NCI-H460 (cell line): ENCODE results near the gene FA2H. TPM values are rescaled to one million over a fixed set of nuclear protein-coding genes. Genes with fewer than 3 reads are reported as not detected.
"Not testable (repeated sequence)": the region's sequence is repeated elsewhere in the genome, so short reads cannot be mapped to it uniquely, and the experiment has no call there.

Source experiments
- DNase-seq: peaks from one replicate; pipeline ENCODE4 v3.0.0-alpha.2; 2016; ENCODE audit warnings: low read depth; ENCODE audit errors: extremely low read depth
- polyA plus RNA-seq: library from polyadenylated mRNA; depleted of rRNA; stranded (reverse); fragments of >200 nt; gene quantifications from 2 replicates; pipeline ENCODE4 v1.2.3, GENCODE V29; 2014; cell fraction: nucleus; rRNA removed
- total RNA-seq: library from RNA; depleted of rRNA; stranded (reverse); fragments of >200 nt; shearing (Covaris generic); gene quantifications from 2 replicates; pipeline ENCODE4 v1.2.3, GENCODE V29; 2014; rRNA removed

Gene FA2H, protein sequence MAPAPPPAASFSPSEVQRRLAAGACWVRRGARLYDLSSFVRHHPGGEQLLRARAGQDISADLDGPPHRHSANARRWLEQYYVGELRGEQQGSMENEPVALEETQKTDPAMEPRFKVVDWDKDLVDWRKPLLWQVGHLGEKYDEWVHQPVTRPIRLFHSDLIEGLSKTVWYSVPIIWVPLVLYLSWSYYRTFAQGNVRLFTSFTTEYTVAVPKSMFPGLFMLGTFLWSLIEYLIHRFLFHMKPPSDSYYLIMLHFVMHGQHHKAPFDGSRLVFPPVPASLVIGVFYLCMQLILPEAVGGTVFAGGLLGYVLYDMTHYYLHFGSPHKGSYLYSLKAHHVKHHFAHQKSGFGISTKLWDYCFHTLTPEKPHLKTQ
- total RNA-seq, result 0.45 and 0.98 TPM in 2 replicates
- polyA plus RNA-seq, result 0.12 and 1.2 TPM in 2 replicates

DNA sequence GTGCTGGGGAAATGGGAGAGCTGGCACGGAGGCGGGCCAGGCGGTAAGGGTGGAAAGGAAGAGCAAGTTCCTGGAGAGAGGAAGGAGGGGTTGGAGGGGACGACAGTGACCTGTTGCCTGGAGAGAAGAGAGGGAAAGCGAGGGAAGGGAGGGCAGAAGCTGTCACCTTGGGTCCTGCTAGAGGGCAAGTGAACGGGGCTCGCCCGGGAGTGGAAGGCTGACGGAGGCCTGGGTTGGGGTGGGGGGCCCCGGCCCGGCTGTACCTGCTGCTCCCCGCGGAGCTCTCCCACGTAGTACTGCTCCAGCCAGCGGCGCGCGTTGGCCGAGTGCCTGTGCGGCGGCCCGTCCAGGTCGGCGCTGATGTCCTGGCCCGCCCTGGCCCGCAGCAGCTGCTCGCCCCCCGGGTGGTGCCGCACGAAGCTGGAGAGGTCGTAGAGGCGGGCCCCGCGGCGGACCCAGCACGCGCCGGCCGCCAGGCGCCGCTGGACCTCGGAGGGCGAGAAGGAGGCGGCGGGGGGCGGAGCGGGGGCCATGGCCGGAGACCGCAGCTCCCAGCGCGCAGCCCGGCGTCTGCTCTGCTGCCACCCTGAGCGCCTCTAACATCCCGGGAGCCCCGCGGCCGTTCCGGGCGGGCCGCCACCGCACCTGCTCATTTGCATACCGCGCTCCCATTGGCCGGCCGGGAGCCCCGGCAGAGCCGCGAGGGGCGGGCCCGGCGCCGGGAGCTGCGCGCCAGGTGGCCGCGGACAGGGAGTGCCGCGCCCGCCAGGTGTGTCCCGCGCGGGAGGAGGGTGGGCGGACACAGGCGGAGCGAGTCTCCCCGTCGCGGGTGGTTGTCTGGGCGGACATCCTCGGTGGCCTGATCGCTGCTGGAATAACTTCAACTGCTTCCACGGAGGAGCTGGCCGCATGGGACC lies at the start of gene FA2H:
TSS of gene FA2H (minus strand) at position 598 of the 917 bp plus-strand sequence. CDS start at position 533, 65 bp downstream.
- DNase-seq, result peak; percentile 68

DNA sequence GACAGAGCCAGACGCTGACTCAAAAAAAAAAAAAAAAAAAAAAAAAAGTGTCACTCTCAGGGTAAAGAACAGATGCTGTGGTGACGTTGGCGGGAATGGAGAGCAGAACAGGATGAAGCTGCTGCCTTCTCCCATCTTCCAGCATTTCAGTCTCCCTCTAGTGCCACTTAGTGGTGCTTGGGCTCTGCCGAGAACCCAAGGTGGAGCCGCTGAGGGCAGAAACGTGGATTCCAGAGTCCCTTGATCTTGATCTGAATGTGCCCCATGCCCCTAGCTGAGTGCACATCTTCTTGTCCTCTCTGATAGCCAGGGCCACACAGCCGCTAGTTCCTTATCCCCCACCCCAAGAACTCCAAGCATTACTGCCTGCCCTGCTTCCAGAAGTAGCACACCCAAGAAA lies 43.2 kb upstream of the FA2H start:
- DNase-seq, result no peak

DNA sequence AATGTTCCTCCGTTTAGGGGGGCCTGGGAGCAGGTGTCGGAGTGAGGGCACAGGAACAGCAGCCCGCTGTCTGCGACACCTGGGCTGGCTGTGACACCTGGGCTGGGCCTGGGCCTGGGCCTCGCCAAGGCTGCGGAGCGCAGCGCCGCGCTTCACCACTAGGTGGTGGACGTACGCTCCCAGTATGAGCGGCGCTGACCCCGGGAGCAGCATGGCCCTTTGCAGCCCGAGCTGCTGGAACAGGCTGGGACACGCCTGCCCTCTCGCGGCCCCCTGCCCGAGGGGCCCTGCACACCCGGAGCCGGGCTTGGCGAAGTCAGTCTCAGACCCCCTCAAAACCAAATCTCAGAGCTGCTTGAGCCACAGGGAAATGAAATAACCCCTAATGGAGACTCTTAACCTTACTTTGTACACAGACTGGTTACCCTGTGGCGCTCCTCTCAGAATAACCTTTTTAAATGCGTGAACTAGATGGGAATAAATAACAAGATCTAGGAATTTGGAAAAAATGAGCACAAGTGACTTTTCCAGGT lies 38.6 kb upstream of the FA2H start:
- DNase-seq, result peak; percentile 74

DNA sequence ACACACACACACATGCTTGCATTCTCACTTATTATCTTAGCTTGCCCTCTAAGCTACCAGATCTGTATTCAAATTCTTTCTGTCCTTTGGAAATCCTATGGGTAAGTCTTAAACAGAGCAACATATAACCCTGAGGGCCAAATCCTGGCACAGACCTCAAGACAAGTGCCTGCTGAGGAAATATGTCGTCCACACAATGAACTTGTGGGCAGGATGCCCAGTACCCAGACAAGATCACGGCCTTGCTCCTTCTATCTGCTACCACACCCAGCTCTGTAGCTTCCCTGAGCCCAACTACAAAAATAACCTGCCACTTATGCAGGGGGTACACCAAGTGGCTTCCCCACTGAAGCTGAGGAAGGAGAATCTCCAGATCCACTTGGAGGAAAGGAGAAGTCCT lies 37.3 kb upstream of the FA2H start:
- no peak for DNase-seq

DNA sequence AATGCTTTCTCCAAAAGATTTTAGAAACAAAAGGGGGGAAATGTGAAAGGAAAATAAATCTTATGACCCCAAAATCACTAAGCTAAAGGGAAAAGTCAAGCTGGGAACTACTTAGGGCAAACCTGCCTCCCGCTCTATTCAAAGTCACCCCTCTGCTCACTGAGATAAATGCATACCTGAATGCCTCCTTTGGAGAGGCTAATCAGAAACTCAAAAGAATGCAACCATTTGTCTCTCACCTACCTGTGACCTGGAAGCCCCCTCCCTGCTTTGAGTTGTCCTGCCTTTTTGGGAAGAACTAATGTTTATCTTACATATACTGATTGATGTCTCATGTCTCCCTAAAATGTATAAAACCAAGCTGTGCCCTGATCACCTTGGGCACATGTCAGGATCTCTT lies 36.6 kb upstream of the FA2H start:
- not testable (repeated sequence) for DNase-seq

DNA sequence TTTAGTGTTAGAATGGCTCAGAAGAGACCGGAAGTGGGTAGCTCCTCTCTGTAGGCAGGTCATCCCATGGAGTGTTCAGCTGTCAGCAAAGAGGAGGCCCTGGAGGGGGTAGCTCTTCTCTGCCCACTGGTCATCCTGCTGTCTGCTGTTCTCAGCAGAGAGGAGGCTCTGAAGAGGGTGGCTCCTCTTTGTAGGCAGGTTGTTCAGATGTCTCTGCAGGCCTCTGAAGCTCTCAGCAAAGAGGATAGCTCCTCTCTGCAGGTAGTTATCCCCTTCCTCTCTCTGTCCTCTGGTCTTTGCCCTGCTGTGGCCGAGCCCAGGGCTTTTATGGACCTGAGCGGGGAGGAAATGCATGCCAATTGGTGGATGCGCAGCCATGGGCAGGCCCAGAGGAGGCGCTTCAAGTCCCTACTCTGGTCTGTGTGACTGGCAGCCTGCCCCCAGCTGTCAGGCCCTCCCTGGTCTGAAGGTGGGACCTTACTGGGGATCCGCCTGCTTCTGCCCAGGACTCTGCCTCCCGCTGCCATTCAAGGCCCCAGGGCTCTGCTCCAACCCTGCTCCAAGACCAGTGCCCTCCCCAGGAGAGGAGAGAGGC lies 32.5 kb upstream of the FA2H start:
- DNase-seq, result no peak

DNA sequence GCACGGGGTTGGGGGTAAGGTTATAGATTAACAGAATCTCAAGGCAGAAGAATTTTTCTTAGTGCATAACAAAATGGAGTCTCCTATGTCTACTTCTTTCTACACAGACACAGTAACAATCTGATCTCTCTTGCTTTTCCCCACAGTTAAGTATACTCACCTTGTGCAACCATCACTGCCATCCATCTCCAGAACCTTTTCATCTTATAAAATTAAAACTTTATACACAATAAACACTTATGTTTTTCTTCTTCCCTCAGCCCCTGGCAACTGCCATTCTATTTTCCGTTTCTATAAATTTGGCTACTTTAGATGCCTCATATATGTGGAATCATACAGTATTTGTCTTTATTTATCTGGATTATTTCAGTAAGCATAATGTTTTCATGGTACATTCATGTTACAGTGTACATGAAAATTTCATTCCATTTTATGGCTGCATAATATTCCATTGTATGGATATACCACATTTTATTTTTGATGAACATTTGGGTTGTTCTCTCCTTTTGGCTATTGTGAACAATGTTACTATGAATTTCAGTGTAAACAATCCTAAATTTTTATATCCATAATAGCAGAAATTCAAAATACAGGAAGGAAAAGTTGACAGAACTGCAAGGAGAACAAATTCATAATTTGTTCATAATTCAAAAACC lies 25.7 kb upstream of the FA2H start:
- DNase-seq, result no peak

DNA sequence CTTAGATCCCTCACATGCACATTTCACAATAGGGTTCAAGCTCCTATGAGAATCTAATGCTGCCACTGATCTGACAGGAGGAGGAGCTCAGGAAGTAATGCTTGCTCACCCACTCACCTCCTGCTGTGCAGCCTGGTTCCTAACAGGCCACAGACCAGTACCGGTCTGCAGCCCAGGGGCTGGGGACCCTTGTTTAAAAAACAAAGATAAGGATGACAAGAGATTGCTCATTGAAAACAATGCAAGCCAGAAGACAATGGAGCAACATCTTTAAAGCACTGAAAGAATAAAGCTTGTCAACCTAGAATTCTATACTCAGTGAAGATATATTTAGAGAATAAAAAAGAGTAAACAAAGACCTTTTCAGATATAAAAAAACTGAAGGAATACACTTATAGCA lies 22.8 kb upstream of the FA2H start:
- DNase-seq, result no peak

DNA sequence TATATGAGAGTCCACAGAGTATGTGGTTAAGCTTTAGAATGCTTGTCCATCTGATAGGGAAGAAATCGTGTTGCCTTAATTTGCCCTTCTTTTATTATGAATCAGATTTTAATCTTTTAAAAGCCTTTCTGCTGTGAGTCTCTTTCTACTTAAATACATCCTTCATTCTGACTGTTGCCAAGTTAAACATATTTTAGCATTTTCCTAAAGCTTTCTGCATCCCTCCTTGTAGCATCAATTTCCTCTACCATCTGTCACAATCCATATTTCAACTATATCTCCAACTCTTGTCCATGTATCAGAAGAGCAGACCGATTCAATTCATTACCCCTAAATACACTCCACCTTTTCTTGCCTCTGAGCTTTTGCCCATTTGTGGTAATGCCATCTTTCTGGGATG lies 20.5 kb upstream of the FA2H start:
- no peak for DNase-seq

DNA sequence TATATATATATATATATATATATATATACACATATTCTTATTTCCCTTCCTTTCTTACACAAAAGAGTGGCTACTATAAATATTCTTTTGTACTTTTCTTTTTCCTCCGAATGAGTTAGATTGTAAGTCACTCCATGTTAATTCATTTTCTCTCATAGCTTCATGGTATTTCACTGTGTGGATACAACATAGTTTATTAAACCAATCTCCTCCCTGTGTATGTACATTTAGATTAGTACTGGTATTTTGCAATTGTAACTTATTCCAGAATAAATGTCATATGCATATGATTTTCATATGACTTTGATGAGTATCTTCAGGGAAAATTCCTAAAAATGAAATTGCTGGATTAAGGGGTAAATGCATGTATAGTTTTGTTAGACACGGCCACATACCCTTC lies 20.0 kb upstream of the FA2H start:
- no peak for DNase-seq

DNA sequence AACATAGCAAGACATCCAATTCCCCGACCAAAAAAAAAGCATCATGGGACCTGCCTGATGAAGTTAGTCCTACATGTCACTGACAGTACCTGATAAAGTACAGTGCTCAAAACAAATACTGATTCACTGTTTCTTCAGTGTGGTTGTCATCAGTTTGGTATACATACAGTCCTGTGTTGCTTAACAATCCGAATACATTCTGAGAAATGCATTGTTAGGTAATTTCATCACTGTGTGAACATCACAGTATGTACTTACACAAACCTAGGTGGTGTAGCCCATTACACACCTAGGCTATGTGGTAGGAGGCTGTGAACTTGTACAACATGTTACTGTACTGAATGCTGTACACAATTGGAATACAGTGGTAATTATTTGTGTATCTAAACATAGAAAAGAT lies 19.0 kb upstream of the FA2H start:
- DNase-seq, result no peak

DNA sequence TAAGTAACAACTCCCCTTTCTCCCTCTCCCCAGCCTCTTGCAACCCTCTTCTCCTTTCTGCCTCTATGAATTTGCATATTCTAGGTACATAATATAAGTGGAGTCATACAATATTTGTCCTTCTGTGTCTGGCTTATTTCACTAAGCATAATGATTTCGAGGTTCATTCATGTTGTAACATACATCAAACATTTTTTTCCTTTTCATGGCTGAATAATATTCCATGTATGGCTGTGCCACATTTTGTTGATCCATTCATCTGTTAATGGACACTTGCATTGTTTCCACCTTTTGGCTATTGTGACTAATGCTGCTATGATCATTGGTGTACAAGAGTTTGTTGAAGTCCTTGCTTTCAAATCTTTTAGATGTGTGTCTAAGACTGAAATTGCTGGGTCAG lies 17.6 kb upstream of the FA2H start:
- no peak for DNase-seq

DNA sequence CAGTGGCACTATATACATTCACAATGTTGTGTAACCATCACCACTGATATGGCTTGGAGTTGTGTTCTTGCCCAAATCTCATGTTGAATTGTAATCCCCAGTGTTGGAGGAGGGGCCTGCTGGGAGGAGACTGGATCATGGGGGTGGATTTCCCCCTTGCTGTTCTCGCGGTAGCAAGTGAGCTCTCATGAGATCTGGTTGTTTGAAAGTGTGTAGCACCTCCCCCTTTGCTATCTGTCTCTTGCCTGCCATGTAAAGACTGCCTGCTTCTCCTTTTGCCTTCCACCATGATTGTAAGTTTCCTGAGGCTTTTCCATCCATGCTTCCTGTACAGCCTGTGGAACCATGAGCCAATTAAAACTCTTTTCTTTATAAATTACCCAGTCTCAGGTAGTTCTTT lies 17.1 kb upstream of the FA2H start:
- DNase-seq, result not testable (repeated sequence)

DNA sequence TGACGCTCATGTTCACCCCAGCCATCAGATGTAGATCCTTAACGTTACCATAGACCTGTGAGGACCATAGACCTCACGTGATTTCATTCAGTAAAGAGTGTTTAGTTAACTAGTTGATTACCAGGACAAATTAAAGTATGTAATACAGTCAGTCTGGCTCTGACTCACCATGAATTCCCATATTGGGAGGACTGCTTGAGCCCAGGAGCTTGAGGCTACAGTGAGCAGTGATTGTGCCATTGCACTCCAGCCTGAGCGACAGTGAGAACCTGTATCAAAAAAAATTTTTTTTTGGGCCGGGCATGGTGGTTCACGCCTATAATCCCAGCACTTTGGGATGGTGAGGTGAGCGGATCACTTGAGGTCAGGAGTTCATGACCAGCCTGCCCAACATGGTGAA lies 13.5 kb upstream of the FA2H start:
- no peak for DNase-seq

DNA sequence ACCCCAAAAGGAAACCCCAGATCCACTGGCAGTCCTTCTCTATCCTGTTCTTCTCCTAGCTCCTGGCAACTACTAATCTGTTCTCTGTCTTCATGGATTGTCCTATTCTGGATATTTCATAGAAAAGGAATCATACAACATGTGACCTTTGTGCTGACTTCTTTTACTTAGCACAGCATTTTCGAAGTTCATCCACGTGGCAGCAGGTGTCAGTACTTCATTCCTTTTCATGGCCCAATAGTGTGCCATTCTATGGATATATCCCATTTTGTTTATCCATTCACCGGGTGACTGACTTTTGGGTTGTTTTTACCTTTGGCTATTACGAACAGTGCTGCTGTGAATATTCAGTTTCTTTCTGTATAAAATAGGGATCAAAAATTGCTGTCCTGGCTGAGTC lies 10.4 kb upstream of the FA2H start:
- DNase-seq, result no peak

DNA sequence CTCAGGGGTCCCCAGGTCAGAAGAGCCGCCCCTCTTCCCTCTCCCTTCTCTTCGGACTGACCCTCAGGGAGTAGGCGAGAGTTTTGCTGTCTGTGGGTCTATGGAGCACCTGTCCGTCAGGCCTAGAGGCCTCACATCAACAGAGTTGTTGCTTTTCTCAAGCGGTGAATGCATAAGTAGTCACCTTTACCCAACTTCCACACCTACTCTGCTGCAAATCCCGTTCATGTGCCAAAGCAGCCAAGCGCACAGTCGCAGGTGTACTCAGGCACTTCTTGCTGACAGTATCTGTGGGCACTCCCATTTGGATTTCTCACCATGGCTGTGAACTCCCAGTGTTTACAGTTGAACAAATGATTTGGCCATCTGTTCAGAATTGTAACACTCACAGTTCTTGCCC lies 4.0 kb upstream of the FA2H start:
- DNase-seq, result no peak

DNA sequence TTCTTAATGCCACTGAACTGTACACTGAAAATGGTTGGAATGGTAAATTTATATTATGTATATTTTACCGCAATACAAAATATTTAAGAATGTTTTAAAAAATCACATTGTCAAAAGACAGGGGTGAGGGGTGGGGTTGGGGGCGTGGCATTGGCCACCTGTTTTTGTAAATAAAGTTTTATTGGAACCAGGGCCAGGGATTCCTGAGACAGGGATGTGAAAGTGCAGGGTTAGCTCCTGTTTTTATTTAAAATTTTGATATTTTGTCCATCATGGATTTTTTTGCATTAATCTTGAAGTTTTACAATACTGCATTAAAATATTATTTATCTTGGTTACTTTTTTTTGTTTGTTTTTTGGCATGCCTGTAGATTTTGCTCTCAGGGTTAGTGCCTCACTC lies 2.3 kb upstream of the FA2H start:
- no peak for DNase-seq

DNA sequence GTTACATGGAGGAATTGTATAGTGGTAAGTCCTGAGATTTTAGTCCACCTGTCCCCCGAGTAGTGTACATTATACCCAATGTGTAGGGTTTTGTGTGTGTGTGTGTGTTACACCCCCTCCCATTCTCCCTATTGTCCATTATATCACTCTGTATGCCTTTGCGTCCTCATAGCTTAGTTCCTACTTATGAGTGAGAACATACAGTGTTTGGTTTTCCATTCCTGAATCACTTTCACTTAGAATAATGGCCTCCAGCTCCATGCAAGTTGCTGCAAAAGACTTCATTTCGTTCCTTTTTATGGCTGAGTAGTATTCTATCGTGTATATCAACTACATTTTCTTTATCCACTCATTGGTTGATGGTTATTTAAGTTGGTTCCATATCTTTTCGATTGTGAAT lies 635 bp upstream of the FA2H start:
- no peak for DNase-seq

DNA sequence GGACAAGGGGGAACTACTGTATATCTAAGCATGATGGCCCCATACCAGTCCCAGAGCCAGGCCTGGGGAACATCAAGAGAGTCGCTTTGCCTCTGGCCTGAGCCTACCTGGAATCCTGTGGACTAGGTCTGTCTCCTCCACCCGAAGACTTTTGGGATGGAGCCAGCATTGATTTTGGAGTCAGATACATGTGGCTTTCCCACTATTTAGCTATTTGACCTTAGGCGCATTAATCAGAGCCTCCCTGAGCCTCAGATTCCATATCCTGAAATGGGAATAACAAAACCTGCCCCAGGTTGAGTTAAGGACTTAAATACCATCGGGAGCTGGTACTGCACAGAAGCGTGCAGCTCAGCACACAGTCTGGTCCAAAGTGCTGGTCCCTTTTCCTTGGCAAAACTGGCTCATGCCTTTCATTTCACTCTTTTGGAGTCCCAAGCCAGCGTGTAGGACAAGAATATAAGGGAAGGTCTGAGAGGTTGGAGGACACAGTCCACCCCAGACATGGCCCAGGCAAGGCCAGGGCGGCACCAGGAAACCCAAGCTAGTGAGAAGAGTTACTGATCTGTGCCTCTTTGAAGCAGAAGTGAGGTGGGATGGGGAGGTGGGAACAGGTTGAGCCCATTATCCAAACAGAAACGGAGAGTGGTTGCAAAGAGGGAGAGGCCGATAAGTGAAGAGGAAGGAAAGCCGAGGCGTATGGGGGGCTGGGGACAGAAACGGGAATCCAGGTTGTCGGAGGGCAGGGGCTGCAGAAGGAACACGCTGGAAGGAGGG lies 986 bp downstream of the FA2H start:
- DNase-seq, result no peak
